HepG2 (cell line): ENCODE data around the gene ABCF1. TPM values are rescaled to one million over a fixed set of nuclear protein-coding genes. Genes with fewer than 3 reads are reported as not detected.

ENCODE experiments used
- KLF16 ChIP-seq, 2 experiments: sonication (generic) in 1 of 2; formaldehyde crosslinking in 1 of 2; IDR thresholded peaks; 2 replicates each; pipeline versions ENCODE4 v1.6.1 to v1.8.0; 2016 to 2023; ENCODE audit warnings: missing genetic modification reagents in 2 of 2, missing compliant biosample characterization in 1 of 2
- NCOA5 ChIP-seq: sonication (generic); formaldehyde crosslinking; IDR thresholded peaks from 2 replicates; pipeline ENCODE4 v1.4.0; 2020; ENCODE audit warnings: missing genetic modification reagents
- PRDM4 ChIP-seq: sonication (generic); formaldehyde crosslinking; IDR thresholded peaks from 2 replicates; pipeline ENCODE4 v1.9.0; 2021; ENCODE audit warnings: missing genetic modification reagents, borderline replicate concordance
- ZNF451 ChIP-seq: sonication (generic); formaldehyde crosslinking; IDR thresholded peaks from 2 replicates; pipeline ENCODE4 v1.5.0; 2020; ENCODE audit warnings: mild to moderate bottlenecking, missing genetic modification reagents
- ZNF550 ChIP-seq: sonication (generic); formaldehyde crosslinking; IDR thresholded peaks from 2 replicates; pipeline ENCODE4 v1.4.0; 2020; ENCODE audit warnings: mild to moderate bottlenecking, missing genetic modification reagents, borderline replicate concordance
- ZNF749 ChIP-seq: sonication (generic); formaldehyde crosslinking; IDR thresholded peaks from 2 replicates; pipeline ENCODE4 v1.8.0; 2022; ENCODE audit warnings: mild to moderate bottlenecking, missing genetic modification reagents, moderate library complexity, borderline replicate concordance
- polyA plus RNA-seq, 8 experiments: library from polyadenylated mRNA; depleted of rRNA in 3 of 8; stranded (reverse) in 7 of 8; unstranded in 1 of 8; fragments of >200 nt; fragmentation: Illumina TruSeq in 4 of 8; extraction: Trizol in 4 of 8; gene quantifications; 2 replicates each; pipeline versions ENCODE4 v1.2.1 to v1.2.3, GENCODE V29; 2011 to 2016; ENCODE audit warnings: low read depth in 4 of 8, missing spikeins in 1 of 8, mixed read lengths in 1 of 8; ENCODE audit not compliant: insufficient read depth in 1 of 8
- total RNA-seq, 5 experiments: library from RNA; depleted of rRNA; stranded (reverse); fragments of >200 nt; fragmentation: Illumina TruSeq; extraction: Trizol; gene quantifications; 2 replicates each; pipeline ENCODE4 v1.2.3, GENCODE V29; 2016; ENCODE audit warnings: low read depth in 1 of 5
- TF ChIP-seq, protein P1 (sequence below): sonication (generic); formaldehyde crosslinking; IDR thresholded peaks from 2 replicates; pipeline ENCODE4 v1.5.1; 2020; ENCODE audit warnings: mild to moderate bottlenecking, missing genetic modification reagents, moderate library complexity
- TF ChIP-seq, protein P2 (sequence below): sonication (generic); formaldehyde crosslinking; IDR thresholded peaks from 2 replicates; pipeline ENCODE4 v1.4.0; 2020; ENCODE audit warnings: mild to moderate bottlenecking, missing genetic modification reagents, borderline replicate concordance
- TF ChIP-seq, protein P3 (sequence below): sonication (generic); formaldehyde crosslinking; IDR thresholded peaks from 2 replicates; pipeline ENCODE4 v1.4.0; 2020; ENCODE audit warnings: mild to moderate bottlenecking, missing genetic modification reagents
- TF ChIP-seq, protein P4 (sequence below): IDR thresholded peaks from 2 replicates; pipeline ENCODE4 v1.6.1; 2016; ENCODE audit warnings: missing compliant biosample characterization, missing genetic modification reagents, borderline replicate concordance

Gene ABCF1
- total and polyA plus RNA-seq, 2 of the 13 experiments (the other 11 are each of a cell fraction or from before 2014, with no cell fraction given): 25.4 to 98.9 TPM

DNA sequence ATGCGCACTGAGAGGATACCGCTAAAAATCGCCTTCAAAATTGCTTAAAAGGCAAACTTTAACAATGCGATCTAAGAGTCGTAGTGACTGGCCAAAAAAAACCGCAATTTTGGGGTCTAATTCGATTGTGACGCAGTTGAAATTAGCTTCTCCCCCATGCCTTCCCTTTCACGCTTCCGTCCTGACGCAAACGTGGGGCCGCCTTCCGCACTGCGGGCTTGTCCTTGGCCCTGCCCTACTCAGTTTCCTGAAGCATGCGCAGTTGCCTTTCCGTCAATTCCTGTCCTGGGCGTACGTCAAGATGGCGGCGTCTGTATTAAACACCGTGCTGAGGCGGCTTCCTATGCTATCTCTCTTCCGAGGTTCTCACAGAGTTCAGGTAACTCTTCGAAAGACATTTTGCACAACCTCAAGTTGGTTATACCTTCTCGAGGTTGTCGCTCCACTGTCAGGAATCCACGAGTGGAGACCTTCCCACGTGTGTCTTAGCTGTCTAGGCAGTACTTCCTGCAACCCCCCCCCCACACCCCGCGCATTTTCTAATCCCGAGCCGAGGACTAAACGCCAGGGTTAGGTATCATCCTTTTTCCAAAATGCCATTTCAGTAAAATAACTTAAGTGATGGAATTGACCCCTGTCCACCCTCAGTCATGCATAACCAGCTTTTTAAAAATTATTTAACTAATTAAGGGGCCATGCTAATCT lies 46.5 kb downstream of the ABCF1 start, which contains the start of gene MRPS18B (continued):
- TF ChIP-seq ZNF749: no peak
- no peak for TF ChIP-seq ZNF451 (CRISPR knock-in tag)
- no peak for TF ChIP-seq NCOA5 (CRISPR knock-in tag)
- peak in 1 of 2 experiments; percentile 60; a peak in 2 of 4 replicates for TF ChIP-seq KLF16 (CRISPR knock-in tag; IDR thresholded peaks at IDR 0.05)
- TF ChIP-seq ZNF550 (CRISPR knock-in tag): no peak
- TF ChIP-seq PRDM4: no peak
- TF ChIP-seq, protein P1, sequence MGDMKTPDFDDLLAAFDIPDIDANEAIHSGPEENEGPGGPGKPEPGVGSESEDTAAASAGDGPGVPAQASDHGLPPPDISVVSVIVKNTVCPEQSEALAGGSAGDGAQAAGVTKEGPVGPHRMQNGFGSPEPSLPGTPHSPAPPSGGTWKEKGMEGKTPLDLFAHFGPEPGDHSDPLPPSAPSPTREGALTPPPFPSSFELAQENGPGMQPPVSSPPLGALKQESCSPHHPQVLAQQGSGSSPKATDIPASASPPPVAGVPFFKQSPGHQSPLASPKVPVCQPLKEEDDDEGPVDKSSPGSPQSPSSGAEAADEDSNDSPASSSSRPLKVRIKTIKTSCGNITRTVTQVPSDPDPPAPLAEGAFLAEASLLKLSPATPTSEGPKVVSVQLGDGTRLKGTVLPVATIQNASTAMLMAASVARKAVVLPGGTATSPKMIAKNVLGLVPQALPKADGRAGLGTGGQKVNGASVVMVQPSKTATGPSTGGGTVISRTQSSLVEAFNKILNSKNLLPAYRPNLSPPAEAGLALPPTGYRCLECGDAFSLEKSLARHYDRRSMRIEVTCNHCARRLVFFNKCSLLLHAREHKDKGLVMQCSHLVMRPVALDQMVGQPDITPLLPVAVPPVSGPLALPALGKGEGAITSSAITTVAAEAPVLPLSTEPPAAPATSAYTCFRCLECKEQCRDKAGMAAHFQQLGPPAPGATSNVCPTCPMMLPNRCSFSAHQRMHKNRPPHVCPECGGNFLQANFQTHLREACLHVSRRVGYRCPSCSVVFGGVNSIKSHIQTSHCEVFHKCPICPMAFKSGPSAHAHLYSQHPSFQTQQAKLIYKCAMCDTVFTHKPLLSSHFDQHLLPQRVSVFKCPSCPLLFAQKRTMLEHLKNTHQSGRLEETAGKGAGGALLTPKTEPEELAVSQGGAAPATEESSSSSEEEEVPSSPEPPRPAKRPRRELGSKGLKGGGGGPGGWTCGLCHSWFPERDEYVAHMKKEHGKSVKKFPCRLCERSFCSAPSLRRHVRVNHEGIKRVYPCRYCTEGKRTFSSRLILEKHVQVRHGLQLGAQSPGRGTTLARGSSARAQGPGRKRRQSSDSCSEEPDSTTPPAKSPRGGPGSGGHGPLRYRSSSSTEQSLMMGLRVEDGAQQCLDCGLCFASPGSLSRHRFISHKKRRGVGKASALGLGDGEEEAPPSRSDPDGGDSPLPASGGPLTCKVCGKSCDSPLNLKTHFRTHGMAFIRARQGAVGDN (CRISPR knock-in tag): peak; percentile 98
- TF ChIP-seq, protein P2, sequence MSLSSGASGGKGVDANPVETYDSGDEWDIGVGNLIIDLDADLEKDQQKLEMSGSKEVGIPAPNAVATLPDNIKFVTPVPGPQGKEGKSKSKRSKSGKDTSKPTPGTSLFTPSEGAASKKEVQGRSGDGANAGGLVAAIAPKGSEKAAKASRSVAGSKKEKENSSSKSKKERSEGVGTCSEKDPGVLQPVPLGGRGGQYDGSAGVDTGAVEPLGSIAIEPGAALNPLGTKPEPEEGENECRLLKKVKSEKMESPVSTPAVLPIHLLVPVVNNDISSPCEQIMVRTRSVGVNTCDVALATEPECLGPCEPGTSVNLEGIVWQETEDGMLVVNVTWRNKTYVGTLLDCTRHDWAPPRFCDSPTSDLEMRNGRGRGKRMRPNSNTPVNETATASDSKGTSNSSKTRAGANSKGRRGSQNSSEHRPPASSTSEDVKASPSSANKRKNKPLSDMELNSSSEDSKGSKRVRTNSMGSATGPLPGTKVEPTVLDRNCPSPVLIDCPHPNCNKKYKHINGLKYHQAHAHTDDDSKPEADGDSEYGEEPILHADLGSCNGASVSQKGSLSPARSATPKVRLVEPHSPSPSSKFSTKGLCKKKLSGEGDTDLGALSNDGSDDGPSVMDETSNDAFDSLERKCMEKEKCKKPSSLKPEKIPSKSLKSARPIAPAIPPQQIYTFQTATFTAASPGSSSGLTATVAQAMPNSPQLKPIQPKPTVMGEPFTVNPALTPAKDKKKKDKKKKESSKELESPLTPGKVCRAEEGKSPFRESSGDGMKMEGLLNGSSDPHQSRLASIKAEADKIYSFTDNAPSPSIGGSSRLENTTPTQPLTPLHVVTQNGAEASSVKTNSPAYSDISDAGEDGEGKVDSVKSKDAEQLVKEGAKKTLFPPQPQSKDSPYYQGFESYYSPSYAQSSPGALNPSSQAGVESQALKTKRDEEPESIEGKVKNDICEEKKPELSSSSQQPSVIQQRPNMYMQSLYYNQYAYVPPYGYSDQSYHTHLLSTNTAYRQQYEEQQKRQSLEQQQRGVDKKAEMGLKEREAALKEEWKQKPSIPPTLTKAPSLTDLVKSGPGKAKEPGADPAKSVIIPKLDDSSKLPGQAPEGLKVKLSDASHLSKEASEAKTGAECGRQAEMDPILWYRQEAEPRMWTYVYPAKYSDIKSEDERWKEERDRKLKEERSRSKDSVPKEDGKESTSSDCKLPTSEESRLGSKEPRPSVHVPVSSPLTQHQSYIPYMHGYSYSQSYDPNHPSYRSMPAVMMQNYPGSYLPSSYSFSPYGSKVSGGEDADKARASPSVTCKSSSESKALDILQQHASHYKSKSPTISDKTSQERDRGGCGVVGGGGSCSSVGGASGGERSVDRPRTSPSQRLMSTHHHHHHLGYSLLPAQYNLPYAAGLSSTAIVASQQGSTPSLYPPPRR (CRISPR knock-in tag): peak; percentile 45; the same call in 1 of the 2 replicates
- TF ChIP-seq, protein P3, sequence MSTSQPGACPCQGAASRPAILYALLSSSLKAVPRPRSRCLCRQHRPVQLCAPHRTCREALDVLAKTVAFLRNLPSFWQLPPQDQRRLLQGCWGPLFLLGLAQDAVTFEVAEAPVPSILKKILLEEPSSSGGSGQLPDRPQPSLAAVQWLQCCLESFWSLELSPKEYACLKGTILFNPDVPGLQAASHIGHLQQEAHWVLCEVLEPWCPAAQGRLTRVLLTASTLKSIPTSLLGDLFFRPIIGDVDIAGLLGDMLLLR (CRISPR knock-in tag): peak; percentile 90; the same call in 1 of the 2 replicates
- TF ChIP-seq, protein P4, sequence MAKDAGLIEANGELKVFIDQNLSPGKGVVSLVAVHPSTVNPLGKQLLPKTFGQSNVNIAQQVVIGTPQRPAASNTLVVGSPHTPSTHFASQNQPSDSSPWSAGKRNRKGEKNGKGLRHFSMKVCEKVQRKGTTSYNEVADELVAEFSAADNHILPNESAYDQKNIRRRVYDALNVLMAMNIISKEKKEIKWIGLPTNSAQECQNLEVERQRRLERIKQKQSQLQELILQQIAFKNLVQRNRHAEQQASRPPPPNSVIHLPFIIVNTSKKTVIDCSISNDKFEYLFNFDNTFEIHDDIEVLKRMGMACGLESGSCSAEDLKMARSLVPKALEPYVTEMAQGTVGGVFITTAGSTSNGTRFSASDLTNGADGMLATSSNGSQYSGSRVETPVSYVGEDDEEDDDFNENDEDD (CRISPR knock-in tag): peak; percentile 31; the same call in 1 of the 2 replicates
